HG02938 (cell line): ENCODE results near the gene SERPINB13.
A peak's percentile ranks its signal among the peaks of the same experiment; 100 is the strongest.
"Not testable (repeated sequence)": the region's sequence is repeated elsewhere in the genome, so short reads cannot be mapped to it uniquely, and the experiment has no call there.

Experiments used
- ATAC-seq: cut with Tn5 transposase; IDR thresholded peaks from one replicate; pipeline ENCODE4 v1.9.1; 2021; ENCODE audit warnings: mild to moderate bottlenecking, moderate library complexity; ENCODE audit not compliant: unreplicated experiment

Gene SERPINB13

GRCh38 chr18:63588909-63589308 lies 1.8 kb downstream of the SERPINB13 start:
- no peak for ATAC-seq

GRCh38 chr18:63590373-63590772 lies 3.2 kb downstream of the SERPINB13 start:
- ATAC-seq: no peak

- no peak for ATAC-seq
These were observed 4.0 kb downstream of the SERPINB13 start for GRCh38 chr18:63590966-63591695.

GRCh38 chr18:63591725-63592124 lies 4.6 kb downstream of the SERPINB13 start:
- ATAC-seq: no peak

- no peak for ATAC-seq
These were observed 5.3 kb downstream of the SERPINB13 start for GRCh38 chr18:63592471-63592870.

GRCh38 chr18:63596964-63597363 lies 9.8 kb downstream of the SERPINB13 start:
- ATAC-seq: no peak

- ATAC-seq: no peak
These were observed 16.2 kb downstream of the SERPINB13 start for GRCh38 chr18:63603355-63603754.

- ATAC-seq: peak; percentile 97
These were observed 16.6 kb downstream of the SERPINB13 start for GRCh38 chr18:63603772-63604171.

- ATAC-seq: no peak
These were observed 17.8 kb downstream of the SERPINB13 start for GRCh38 chr18:63604791-63605567.

- ATAC-seq: no peak
These were observed 19.4 kb downstream of the SERPINB13 start for GRCh38 chr18:63606526-63606925.

- no peak for ATAC-seq
These were observed 26.3 kb downstream of the SERPINB13 start for GRCh38 chr18:63613420-63613819.

- peak; percentile 94 for ATAC-seq
These were observed 30.1 kb downstream of the SERPINB13 start for GRCh38 chr18:63617049-63617914.

GRCh38 chr18:63617915-63618234 lies 30.7 kb downstream of the SERPINB13 start:
- ATAC-seq: no peak

GRCh38 chr18:63619661-63620060 lies 32.5 kb downstream of the SERPINB13 start:
- no peak for ATAC-seq

GRCh38 chr18:63624863-63625262 lies 37.7 kb downstream of the SERPINB13 start:
- ATAC-seq: no peak

GRCh38 chr18:63626431-63626830 lies 39.3 kb downstream of the SERPINB13 start:
- ATAC-seq: no peak

GRCh38 chr18:63627819-63628218 lies 40.7 kb downstream of the SERPINB13 start:
- ATAC-seq: no peak

GRCh38 chr18:63637703-63638102 lies 50.6 kb downstream of the SERPINB13 start:
- no peak for ATAC-seq

GRCh38 chr18:63641157-63641680 lies 54.1 kb downstream of the SERPINB13 start:
- not testable (repeated sequence) for ATAC-seq

GRCh38 chr18:63642668-63643356 lies 55.7 kb downstream of the SERPINB13 start:
- ATAC-seq: not testable (repeated sequence)

GRCh38 chr18:63644142-63644541 lies 57.0 kb downstream of the SERPINB13 start, which contains the start of gene SERPINB4:
Gene SERPINB4, minus strand, starts transcription at chr18:63644256. Its CDS starts 679 bp downstream, at chr18:63643577.
- ATAC-seq: not testable (repeated sequence)
